NCI-H2196 treated with DMSO at 0.1 percent for 48 hours (cell line): ENCODE measurements around the gene PDE4D.

Experiments used
- DNase-seq: peaks from one replicate; lab custom pipeline; 2025; ENCODE audit not compliant: unreplicated experiment; lab: John Stamatoyannopoulos, UW

The PDE4D gene

GRCh38 chr5:59746241-59746765, 147.2 kb downstream of the PDE4D start:
- DNase-seq, result no peak

GRCh38 chr5:59745415-59745863, 148.1 kb downstream of the PDE4D start:
- no peak for DNase-seq

GRCh38 chr5:59744531-59744992, 149.0 kb downstream of the PDE4D start:
- DNase-seq, result no peak

GRCh38 chr5:59741599-59741998, 151.9 kb downstream of the PDE4D start:
- no peak for DNase-seq

- DNase-seq, result no peak
Measured at GRCh38 chr5:59738024-59738423, 155.5 kb downstream of the PDE4D start.

- DNase-seq, result no peak
Measured at GRCh38 chr5:59732806-59733205, 160.7 kb downstream of the PDE4D start.

GRCh38 chr5:59732301-59732700, 161.2 kb downstream of the PDE4D start:
- DNase-seq, result no peak

- no peak for DNase-seq
Measured at GRCh38 chr5:59731809-59732208, 161.7 kb downstream of the PDE4D start.

GRCh38 chr5:59729820-59730219, 163.7 kb downstream of the PDE4D start:
- DNase-seq, result no peak

GRCh38 chr5:59729357-59729756, 164.2 kb downstream of the PDE4D start:
- no peak for DNase-seq

- DNase-seq, result no peak
Measured at GRCh38 chr5:59728356-59728755, 165.2 kb downstream of the PDE4D start.

- DNase-seq, result no peak
Measured at GRCh38 chr5:59727186-59727585, 166.3 kb downstream of the PDE4D start.

- no peak for DNase-seq
Measured at GRCh38 chr5:59725392-59725767, 168.1 kb downstream of the PDE4D start.

- no peak for DNase-seq
Measured at GRCh38 chr5:59724482-59725391, 168.8 kb downstream of the PDE4D start.

- no peak for DNase-seq
Measured at GRCh38 chr5:59722874-59723273, 170.7 kb downstream of the PDE4D start.

GRCh38 chr5:59721741-59722140, 171.8 kb downstream of the PDE4D start:
- DNase-seq, result no peak

GRCh38 chr5:59720063-59720462, 173.5 kb downstream of the PDE4D start:
- no peak for DNase-seq

- no peak for DNase-seq
Measured at GRCh38 chr5:59716966-59717500, 176.5 kb downstream of the PDE4D start.

- no peak for DNase-seq
Measured at GRCh38 chr5:59716029-59716428, 177.5 kb downstream of the PDE4D start.

GRCh38 chr5:59715228-59715627, 178.3 kb downstream of the PDE4D start:
- DNase-seq, result no peak

- no peak for DNase-seq
Measured at GRCh38 chr5:59713498-59713844, 180.1 kb downstream of the PDE4D start.

- DNase-seq, result no peak
Measured at GRCh38 chr5:59712836-59713497, 180.6 kb downstream of the PDE4D start.
